ENCODE data around the gene ANKRD40CL. TPM values are rescaled to one million over a fixed set of nuclear protein-coding genes. Genes with fewer than 3 reads are reported as not detected.

Gene ANKRD40CL
- total RNA-seq, 1 donor: not detected

GRCh38 chr17:50799582-50799981 is 32.3 kb upstream of the ANKRD40CL start:
- H3K4me3 ChIP-seq (ENCODE audit: low read depth, low read length): no peak overlapping the region
- no peak for TF ChIP-seq CTCF (IDR thresholded peaks at IDR 0.05; ENCODE audit: insufficient read depth, low read length)
- no peak for DNase-seq (ENCODE audit: low read depth)

- TF ChIP-seq CTCF (IDR thresholded peaks at IDR 0.05; ENCODE audit: insufficient read depth, low read length): no peak
- no peak for DNase-seq (ENCODE audit: low read depth)
- H3K4me3 ChIP-seq (ENCODE audit: low read depth, low read length): no peak overlapping the region
Measured at GRCh38 chr17:50798424-50799288, 31.3 kb upstream of the ANKRD40CL start.

GRCh38 chr17:50797135-50797810 is 30.0 kb upstream of the ANKRD40CL start:
- no peak overlapping the region for H3K4me3 ChIP-seq (ENCODE audit: low read depth, low read length)
- DNase-seq (ENCODE audit: low read depth): no peak
- no peak for TF ChIP-seq CTCF (IDR thresholded peaks at IDR 0.05; ENCODE audit: insufficient read depth, low read length)

- no peak for DNase-seq (ENCODE audit: low read depth)
- no peak overlapping the region for H3K4me3 ChIP-seq (ENCODE audit: low read depth, low read length)
- no peak for TF ChIP-seq CTCF (IDR thresholded peaks at IDR 0.05; ENCODE audit: insufficient read depth, low read length)
Measured at GRCh38 chr17:50794361-50794760, 27.0 kb upstream of the ANKRD40CL start.

- no peak overlapping the region for H3K4me3 ChIP-seq (ENCODE audit: low read depth, low read length)
- no peak for TF ChIP-seq CTCF (IDR thresholded peaks at IDR 0.05; ENCODE audit: insufficient read depth, low read length)
- no peak for DNase-seq (ENCODE audit: low read depth)
Measured at GRCh38 chr17:50793007-50793406, 25.7 kb upstream of the ANKRD40CL start.

GRCh38 chr17:50792132-50792531 is 24.8 kb upstream of the ANKRD40CL start:
- no peak overlapping the region for H3K4me3 ChIP-seq (ENCODE audit: low read depth, low read length)
- TF ChIP-seq CTCF (IDR thresholded peaks at IDR 0.05; ENCODE audit: insufficient read depth, low read length): no peak
- DNase-seq (ENCODE audit: low read depth): no peak

All from fibroblast of the aortic adventitia (primary cell).